ENCODE measurements around the gene PIP5K1B. TPM values are rescaled to one million over a fixed set of nuclear protein-coding genes. Genes with fewer than 3 reads are reported as not detected.

PIP5K1B gene
- total and polyA plus RNA-seq, 10 of the 15 experiments (the other 5 are each of a cell fraction or from before 2014, with no cell fraction given), result 6.8 to 16.3 (median 10.6) TPM

GRCh38 chr9:68706363-68707201, 1.5 kb downstream of the PIP5K1B start (continued):
- TF ChIP-seq ATF2 (IDR thresholded peaks at IDR 0.05; ENCODE audit: low read length) (peak; percentile 73), RAD51 (IDR thresholded peaks at IDR 0.05) (no peak), NKRF (conservative IDR thresholded peaks at IDR 0.05) (no peak), USF2 (IDR thresholded peaks at IDR 0.05; ENCODE audit: borderline replicate concordance, low read depth, low read length) (no peak), RELB (IDR thresholded peaks at IDR 0.05; ENCODE audit: low read depth) (peak; percentile 74), EGR1 (IDR thresholded peaks at IDR 0.05; ENCODE audit: borderline replicate concordance in 1 of 2, low read depth in 2 of 2, low read length in 2 of 2) (0 out of 3 replicates have a peak, but pooled peaks of 1 of the 2 experiments have one; percentile 14), EP300 (IDR thresholded peaks at IDR 0.05; ENCODE audit: borderline replicate concordance in 1 of 2, control insufficient read depth in 1 of 2, low read depth in 2 of 2, low read length in 2 of 2) (no peak), BHLHE40 (IDR thresholded peaks at IDR 0.05; ENCODE audit: borderline replicate concordance in 1 of 2, low read depth in 2 of 2, low read length in 1 of 2) (peak; percentile 72 to 77; a peak in 3 of 4 replicates), NBN (IDR thresholded peaks at IDR 0.05) (peak; percentile 27; the same call in 1 of the 2 replicates), TARDBP (IDR thresholded peaks at IDR 0.05; ENCODE audit: borderline replicate concordance) (no peak), MTA3 (IDR thresholded peaks at IDR 0.05; ENCODE audit: borderline replicate concordance, low read length) (peak; percentile 63; the same call in 1 of the 2 replicates), CUX1 (IDR thresholded peaks at IDR 0.05; ENCODE audit: insufficient replicate concordance, low read depth, low read length) (peak; percentile 16), MEF2B (IDR thresholded peaks at IDR 0.05; ENCODE audit: partially characterized antibody, poor library complexity, severe bottlenecking) (peak; percentile 25)
